GM10248 (cell line): ENCODE measurements around the gene MYO5B.
A peak's percentile ranks its signal among the peaks of the same experiment; 100 is the strongest.

Experiments used
- CTCF ChIA-PET: fragments of 300-600 bp; sonication (Branson Sonifier 250); formaldehyde crosslinking; extraction: SDS; loops from one replicate; lab custom pipeline; 2021; ENCODE audit warnings: antibody characterized with exemption; lab: Yijun Ruan, JAX
- POLR2A ChIA-PET: fragments of 350-650 bp; sonication (Branson Sonifier 250); formaldehyde crosslinking; extraction: SDS; loops from one replicate; lab custom pipeline; 2020; ENCODE audit warnings: antibody characterized with exemption; lab: Yijun Ruan, JAX
- DNase-seq: peaks from one replicate; pipeline ENCODE4 v3.0.0; 2012; ENCODE audit errors: extremely low spot score
- CTCF ChIP-seq: IDR thresholded peaks from 2 replicates; pipeline ENCODE4 v1.5.1; 2012; ENCODE audit warnings: mild to moderate bottlenecking, low read depth; ENCODE audit errors: extremely low read depth, missing control alignments, control extremely low read depth

The MYO5B gene

DNA sequence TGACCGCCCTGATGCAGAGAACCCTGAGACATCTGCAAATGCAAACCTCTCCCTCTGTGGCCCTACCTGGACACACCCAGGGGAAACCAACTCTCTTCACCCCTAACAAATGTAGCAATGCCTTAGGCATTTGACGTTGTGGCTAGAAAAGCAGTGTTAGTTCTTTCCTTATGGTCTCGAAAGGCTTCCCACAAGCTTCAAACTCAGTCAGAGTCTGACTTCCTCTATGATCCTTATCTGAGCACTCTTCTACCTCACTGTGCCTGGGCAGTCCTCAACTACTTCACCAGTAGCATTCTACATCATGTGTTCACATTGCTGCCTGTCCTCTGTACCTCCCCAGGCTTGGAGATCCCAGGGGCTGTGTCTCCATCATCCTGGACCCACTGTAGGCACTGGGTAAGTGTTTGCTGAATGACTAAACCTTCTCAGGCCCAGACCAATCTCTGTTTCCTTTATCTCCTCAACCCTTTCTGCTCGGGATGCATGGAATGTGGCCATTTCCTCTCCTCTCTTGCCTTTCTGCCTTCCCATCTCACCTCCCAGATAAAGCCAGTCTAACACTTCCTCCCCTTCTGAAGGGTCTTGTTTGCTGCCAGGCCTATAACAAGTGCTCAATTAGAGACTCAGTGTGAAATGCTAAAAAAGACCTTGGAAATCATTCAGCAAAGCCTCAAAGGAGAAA lies 289.9 kb downstream of the MYO5B start:
- ChIA-PET POLR2A (no interaction called here), CTCF (no interaction called here)
- no peak for TF ChIP-seq CTCF
- no peak for DNase-seq

DNA sequence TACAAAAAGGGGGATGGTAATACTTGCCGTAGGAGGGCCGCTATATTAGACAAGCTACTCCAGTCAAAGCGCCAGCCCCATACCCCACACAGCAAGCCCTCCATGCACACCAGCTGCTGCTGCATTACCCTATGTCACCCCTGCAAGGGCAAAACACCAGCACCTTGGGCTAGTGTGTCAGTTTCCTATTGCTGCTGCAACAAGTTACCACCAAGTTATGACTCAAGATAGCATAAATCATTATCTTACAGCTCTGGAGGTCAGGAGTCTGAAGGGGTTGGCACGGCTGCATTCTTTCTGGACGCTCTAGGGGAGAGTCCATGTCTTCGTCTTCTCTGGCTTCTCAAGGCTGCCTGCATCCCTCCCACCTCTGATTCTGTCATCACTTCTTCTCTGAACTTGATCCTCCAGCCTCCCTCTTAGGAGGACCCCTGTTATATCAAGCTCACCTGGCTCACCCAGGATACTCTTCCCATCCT lies 293.0 kb downstream of the MYO5B start:
- ChIA-PET CTCF (interaction anchor here (1.2 kb wide), 1 partner anchor 30 kb away, joined by 3 read pairs; no protein-coding TSS in a partner anchor), POLR2A (no interaction called here)
- DNase-seq, result no peak
- TF ChIP-seq CTCF, result no peak

DNA sequence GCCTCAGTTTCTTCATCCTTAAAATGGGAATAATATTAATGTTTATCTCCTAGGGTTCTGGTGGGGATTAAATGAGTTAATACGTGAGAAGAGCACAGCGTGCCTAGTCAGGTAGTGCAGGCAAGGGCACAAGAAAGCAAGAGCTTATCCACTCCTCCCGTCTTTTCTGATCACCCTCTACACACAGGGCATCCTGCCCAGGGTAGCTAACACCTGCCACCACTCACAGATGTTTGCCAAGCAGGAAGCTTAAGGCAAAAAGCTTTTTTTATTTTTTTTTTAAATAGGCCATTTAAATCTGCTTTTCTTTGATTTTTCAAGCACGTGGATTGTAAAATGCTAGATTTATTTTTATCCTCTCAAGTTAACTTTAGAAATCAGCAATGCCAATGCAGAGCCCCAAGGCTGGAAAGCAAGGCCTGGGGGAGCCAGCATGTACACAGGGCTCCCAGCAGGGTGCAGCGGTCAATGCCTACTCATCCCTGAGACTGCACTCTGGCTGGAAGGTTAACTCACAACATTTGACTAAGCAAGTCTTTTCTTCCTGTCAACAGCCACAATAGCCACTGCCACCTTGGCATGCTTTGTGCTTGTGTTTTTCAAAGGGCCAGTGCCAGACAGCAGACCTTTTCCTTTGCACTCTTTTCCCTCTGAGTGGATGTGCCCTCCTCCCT lies 295.2 kb downstream of the MYO5B start:
- ChIA-PET POLR2A (no interaction called here), CTCF (interaction anchor here (1.0 kb wide), 1 partner anchor 39 kb away, joined by 4 read pairs; no protein-coding TSS in a partner anchor)
- TF ChIP-seq CTCF, result no peak
- DNase-seq, result no peak

DNA sequence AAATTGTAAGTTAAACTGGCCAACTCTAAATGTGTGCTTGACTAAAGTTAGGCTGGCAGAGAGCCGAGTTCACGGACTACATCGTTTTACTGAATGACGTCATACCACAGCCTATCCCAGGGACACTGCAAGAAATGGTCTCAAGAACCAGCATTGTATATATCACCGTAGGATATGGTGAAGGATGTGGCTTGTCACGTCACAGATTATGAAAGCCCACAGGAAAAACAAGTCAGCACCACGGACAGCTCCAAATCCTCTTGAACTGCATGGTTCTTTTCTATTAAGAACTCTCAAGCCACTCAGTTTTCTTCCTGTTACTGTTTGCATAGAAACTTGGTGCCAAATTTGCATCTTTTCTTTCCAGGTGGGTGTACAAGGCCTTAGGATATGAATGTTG lies 296.5 kb downstream of the MYO5B start:
- POLR2A ChIA-PET, result no interaction called here
- DNase-seq, result peak; percentile 48
- CTCF ChIA-PET, result no interaction called here
- no peak for TF ChIP-seq CTCF

DNA sequence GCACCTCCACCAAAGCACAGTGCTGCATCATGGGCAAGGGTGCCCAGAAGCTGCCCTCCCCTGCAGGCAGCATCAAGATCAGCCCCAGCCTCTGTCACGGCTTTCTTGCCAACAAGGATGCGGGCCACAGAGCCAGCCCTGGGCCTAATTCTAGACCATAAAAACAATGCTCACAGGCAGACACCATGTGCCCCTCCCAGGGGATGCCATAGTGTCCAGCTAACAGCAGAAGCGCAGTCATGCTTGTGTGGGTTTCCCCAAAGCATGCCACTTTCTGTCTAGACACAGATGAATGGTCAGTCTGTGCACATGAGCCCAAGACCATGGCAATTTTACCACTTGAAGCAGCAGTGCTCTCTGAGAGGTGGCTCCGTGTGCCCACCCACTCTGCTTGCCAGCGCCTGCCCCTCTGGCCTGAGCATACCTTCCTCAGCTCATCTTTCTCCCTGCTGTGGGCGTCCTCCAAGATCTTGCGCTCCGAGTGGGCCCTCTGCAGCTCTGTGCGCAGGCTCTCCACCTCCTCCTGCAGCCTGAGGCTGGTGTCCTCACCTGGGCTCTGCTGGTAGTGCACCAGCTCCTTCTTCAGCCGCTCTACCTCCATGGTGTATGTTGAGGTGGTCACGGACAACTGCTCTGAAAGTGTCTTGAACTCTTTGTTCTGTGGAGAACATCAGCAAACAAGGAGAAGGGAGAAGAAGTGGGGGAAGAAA lies 300.3 kb downstream of the MYO5B start:
- CTCF ChIA-PET, result interaction anchor here (1.4 kb wide), 1 partner anchor 14 kb away, joined by 3 read pairs; no protein-coding TSS in a partner anchor
- no peak for DNase-seq
- POLR2A ChIA-PET, result no interaction called here
- no peak for TF ChIP-seq CTCF

DNA sequence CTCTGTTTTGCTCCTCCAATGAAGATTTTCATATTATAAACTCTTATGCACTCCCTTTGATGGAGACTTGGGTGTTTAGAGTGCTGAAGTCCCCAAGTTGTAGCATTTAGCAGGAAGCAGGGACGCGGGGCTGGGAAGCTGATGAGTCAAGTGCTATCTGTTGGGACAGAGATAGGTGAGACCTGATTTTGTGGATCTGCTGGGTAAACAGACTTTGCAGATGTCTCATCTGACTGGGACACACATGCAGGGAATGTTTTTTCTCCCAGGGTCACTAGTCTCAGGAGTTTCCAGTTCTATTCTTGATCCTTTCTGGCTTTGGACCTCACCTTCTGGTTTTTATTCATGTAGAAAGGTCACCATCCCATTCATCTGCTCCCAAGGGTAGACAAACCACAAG lies 301.9 kb downstream of the MYO5B start:
- CTCF ChIA-PET, result interaction anchor here (1.2 kb wide), 1 partner anchor 11 kb away, joined by 3 read pairs; no protein-coding TSS in a partner anchor
- no peak for TF ChIP-seq CTCF
- no peak for DNase-seq
- POLR2A ChIA-PET, result no interaction called here
